ENCODE measurements around the gene SCMH1.

The SCMH1 gene

GRCh38 chr1:40987439-40988276 is 254.4 kb downstream of the SCMH1 start:
- DNase-seq: no peak

GRCh38 chr1:40986956-40987355 is 255.2 kb downstream of the SCMH1 start:
- DNase-seq: no peak

GRCh38 chr1:40986328-40986783 is 255.8 kb downstream of the SCMH1 start:
- DNase-seq: no peak

GRCh38 chr1:40985875-40986274 is 256.2 kb downstream of the SCMH1 start:
- DNase-seq: no peak

GRCh38 chr1:40985161-40985560 is 256.9 kb downstream of the SCMH1 start:
- DNase-seq: no peak

GRCh38 chr1:40984531-40984930 is 257.6 kb downstream of the SCMH1 start:
- no peak for DNase-seq

- DNase-seq: no peak
Measured at GRCh38 chr1:40984066-40984465, 258.0 kb downstream of the SCMH1 start.

- no peak for DNase-seq
Measured at GRCh38 chr1:40983286-40983685, 258.8 kb downstream of the SCMH1 start.

GRCh38 chr1:40982721-40983120 is 259.4 kb downstream of the SCMH1 start:
- DNase-seq: no peak

- DNase-seq: no peak
Measured at GRCh38 chr1:40981691-40982448, 260.2 kb downstream of the SCMH1 start.

- DNase-seq: peak; percentile 53 to 63
Measured at GRCh38 chr1:40980453-40981121, 261.5 kb downstream of the SCMH1 start.

GRCh38 chr1:40980068-40980452 is 262.0 kb downstream of the SCMH1 start:
- DNase-seq: no peak

GRCh38 chr1:40979241-40980067 is 262.7 kb downstream of the SCMH1 start, which contains the start of gene CTPS1:
TSS of gene CTPS1 (plus strand) at chr1:40979696. CDS start at chr1:40983291, 3,595 bp downstream.
- DNase-seq: peak; percentile 94 to 96

- no peak for DNase-seq
Measured at GRCh38 chr1:40978886-40979240, 263.2 kb downstream of the SCMH1 start.

- no peak for DNase-seq
Measured at GRCh38 chr1:40977716-40978115, 264.4 kb downstream of the SCMH1 start.
